GM13977 (cell line): ENCODE measurements around the gene KAZN.

Experiments used
- DNase-seq: peaks from one replicate; pipeline ENCODE4 v3.0.0; 2012; ENCODE audit warnings: low spot score
- CTCF ChIP-seq: IDR thresholded peaks from 2 replicates; pipeline ENCODE4 v1.5.1; 2012; ENCODE audit warnings: mild to moderate bottlenecking, control low read depth; ENCODE audit not compliant: insufficient read depth; ENCODE audit errors: extremely low read depth, missing control alignments
- in situ Hi-C: fragments of 300-500 bp; cut with MboI; formaldehyde crosslinking; loops from one replicate; pipeline ENCODE4 v1.12.0; 2022; ENCODE audit warnings: low sequenced_read_pairs, low pct_unique_long_range_greater_than_20kb, mixed read lengths, inconsistent platforms; ENCODE audit not compliant: unreplicated experiment

KAZN gene

GRCh38 chr1:14763977-14764376, 165.5 kb downstream of the KAZN start:
- no peak for DNase-seq
- no peak for TF ChIP-seq CTCF
- in situ Hi-C loops, result no loop called here

- DNase-seq, result no peak
- TF ChIP-seq CTCF, result no peak
- in situ Hi-C loops, result no loop called here
Observed at GRCh38 chr1:14765773-14766172, 167.3 kb downstream of the KAZN start.

- in situ Hi-C loops, result no loop called here
- TF ChIP-seq CTCF, result no peak
Observed at GRCh38 chr1:14767075-14767474, 168.6 kb downstream of the KAZN start.

GRCh38 chr1:14768582-14769304, 170.3 kb downstream of the KAZN start:
- TF ChIP-seq CTCF, result no peak
- in situ Hi-C loops, result no loop called here
- DNase-seq, result no peak

More at GRCh38 chr1:14767075-14767474, 168.6 kb downstream of the KAZN start:
- DNase-seq, result no peak

- in situ Hi-C loops, result no loop called here
- DNase-seq, result no peak
- no peak for TF ChIP-seq CTCF
Observed at GRCh38 chr1:14769486-14770274, 171.2 kb downstream of the KAZN start.

GRCh38 chr1:14773396-14774025, 175.0 kb downstream of the KAZN start:
- no peak for TF ChIP-seq CTCF
- no peak for DNase-seq
- in situ Hi-C loops, result no loop called here
